Activated CD4-positive, alpha-beta T cell treated with anti-CD3 and anti-CD28 coated beads for 36 hours (primary cell): ENCODE results near the gene MSI2. TPM values are rescaled to one million over a fixed set of nuclear protein-coding genes. Genes with fewer than 3 reads are reported as not detected.

ENCODE experiments used
- ATAC-seq: fragments of 200-7000 bp; cut with Tn5 transposase; one replicate; pipeline ENCODE4 v1.10.0; 2021; ENCODE audit warnings: mild to moderate bottlenecking, moderate library complexity
- CTCF ChIA-PET: fragments of 350-600 bp; sonication (Branson Sonifier 250); formaldehyde crosslinking; loops from one replicate; lab custom pipeline; 2021; ENCODE audit warnings: antibody characterized with exemption; lab: Charles Lee
- POLR2A ChIA-PET: fragments of 350-600 bp; sonication (Branson Sonifier 250); formaldehyde crosslinking; loops from one replicate; lab custom pipeline; 2021; ENCODE audit warnings: antibody characterized with exemption, inconsistent platforms; lab: Charles Lee
- DNase-seq: peaks from one replicate; pipeline ENCODE4 v3.0.0-alpha.2; 2020
- H3K27ac Mint-ChIP-seq: one replicate; pipeline ENCODE4 v1.8.0; 2021; ENCODE audit warnings: mixed read lengths
- H3K27me3 Mint-ChIP-seq: one replicate; pipeline ENCODE4 v1.8.0; 2021; ENCODE audit warnings: mixed read lengths
- H3K36me3 Mint-ChIP-seq: one replicate; pipeline ENCODE4 v1.8.0; 2021; ENCODE audit warnings: low read depth, mixed read lengths
- H3K4me1 Mint-ChIP-seq: one replicate; pipeline ENCODE4 v1.8.0; 2021; ENCODE audit warnings: mixed read lengths
- H3K4me3 Mint-ChIP-seq: one replicate; pipeline ENCODE4 v1.8.0; 2021; ENCODE audit warnings: mild to moderate bottlenecking, moderate library complexity, mixed read lengths
- H3K9me3 Mint-ChIP-seq: one replicate; pipeline ENCODE4 v1.8.0; 2021; ENCODE audit warnings: low read depth, mixed read lengths
- intact Hi-C, 2 experiments: fragments of 100-400 bp; cut with DNase I in 1 of 2; cut with micrococcal nuclease in 1 of 2; formaldehyde crosslinking; loops; one replicate each; pipeline versions ENCODE4 v1.14.2 to v1.15.1; 2022 to 2024; cut with DNase I, micrococcal nuclease
- total RNA-seq, 2 experiments: library from RNA; stranded (reverse); gene quantifications; one replicate each; pipeline ENCODE4 v1.2.3, GENCODE V29; 2021

MSI2 gene
- total RNA-seq, 2 experiments from 2014 or later, result 55.3 to 57.2 TPM

DNA sequence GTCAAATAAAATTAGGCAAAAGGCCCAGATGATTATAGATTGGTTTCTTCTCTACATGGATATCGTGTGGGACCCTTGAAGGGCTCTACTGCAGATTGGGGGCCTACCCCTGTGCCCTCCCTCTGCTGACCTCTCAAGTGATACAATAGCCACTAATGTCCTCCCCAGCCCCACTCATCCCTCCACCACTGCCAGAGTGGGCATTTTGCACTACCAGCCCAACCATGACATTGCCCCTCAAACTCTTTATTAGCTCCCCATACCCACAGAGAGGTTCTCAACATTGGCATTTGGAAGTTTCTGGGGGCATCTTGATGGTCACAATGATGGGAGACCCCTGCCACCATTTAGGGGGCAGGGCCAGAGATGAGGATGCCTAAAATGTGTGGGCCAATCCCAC, 446.9 kb downstream of the MSI2 start:
- H3K27me3 Mint-ChIP-seq, result no peaks in the 10 kb centered on the region
- CTCF ChIA-PET, result interaction anchor here (0.7 kb wide), 2 partner anchors 20 to 28 kb away, joined by 3 read pairs; no protein-coding TSS in a partner anchor

DNA sequence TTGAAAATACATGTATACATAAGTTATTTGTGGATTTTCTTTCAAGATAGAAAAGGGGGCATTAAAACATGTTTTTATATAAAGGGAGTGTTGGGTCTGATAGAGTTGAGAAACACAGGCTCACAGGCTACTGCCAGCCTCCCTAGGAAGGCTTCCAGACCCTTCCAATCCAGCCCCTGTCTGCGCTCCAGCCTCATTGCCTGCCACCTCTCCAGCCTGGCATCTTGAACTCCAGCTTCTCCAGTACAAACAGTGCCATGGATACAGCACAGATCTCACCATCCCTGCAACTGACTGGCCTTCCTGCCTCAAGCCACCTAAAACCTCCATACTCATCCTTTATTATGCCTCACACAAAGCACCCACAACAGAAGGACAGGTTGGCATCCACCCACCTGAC, 448.1 kb downstream of the MSI2 start:
- ATAC-seq (no peak), DNase-seq (no peak)
- Mint-ChIP-seq H3K36me3 (no peaks in the 10 kb centered on the region), H3K9me3 (no peaks in the 10 kb centered on the region), H3K4me3 (no peak overlapping the region), H3K27ac (no peak overlapping the region), H3K27me3 (no peaks in the 10 kb centered on the region), H3K4me1 (no peaks in the 10 kb centered on the region)
- intact Hi-C loops, result no loop called here
- POLR2A ChIA-PET, result no interaction called here
- CTCF ChIA-PET, result interaction anchor here (0.6 kb wide), 1 partner anchor 624 kb away, joined by 3 read pairs; no protein-coding TSS in a partner anchor

More for the DNA sequence above, 446.9 kb downstream of the MSI2 start:
- no peak for ATAC-seq
- POLR2A ChIA-PET, result no interaction called here
- H3K36me3 Mint-ChIP-seq, result no peaks in the 10 kb centered on the region
- H3K27ac Mint-ChIP-seq, result no peak overlapping the region
- no peaks in the 10 kb centered on the region for H3K4me1 Mint-ChIP-seq
- no peaks in the 10 kb centered on the region for H3K9me3 Mint-ChIP-seq
- intact Hi-C loops, result no loop called here
- H3K4me3 Mint-ChIP-seq, result no peak overlapping the region
- no peak for DNase-seq

DNA sequence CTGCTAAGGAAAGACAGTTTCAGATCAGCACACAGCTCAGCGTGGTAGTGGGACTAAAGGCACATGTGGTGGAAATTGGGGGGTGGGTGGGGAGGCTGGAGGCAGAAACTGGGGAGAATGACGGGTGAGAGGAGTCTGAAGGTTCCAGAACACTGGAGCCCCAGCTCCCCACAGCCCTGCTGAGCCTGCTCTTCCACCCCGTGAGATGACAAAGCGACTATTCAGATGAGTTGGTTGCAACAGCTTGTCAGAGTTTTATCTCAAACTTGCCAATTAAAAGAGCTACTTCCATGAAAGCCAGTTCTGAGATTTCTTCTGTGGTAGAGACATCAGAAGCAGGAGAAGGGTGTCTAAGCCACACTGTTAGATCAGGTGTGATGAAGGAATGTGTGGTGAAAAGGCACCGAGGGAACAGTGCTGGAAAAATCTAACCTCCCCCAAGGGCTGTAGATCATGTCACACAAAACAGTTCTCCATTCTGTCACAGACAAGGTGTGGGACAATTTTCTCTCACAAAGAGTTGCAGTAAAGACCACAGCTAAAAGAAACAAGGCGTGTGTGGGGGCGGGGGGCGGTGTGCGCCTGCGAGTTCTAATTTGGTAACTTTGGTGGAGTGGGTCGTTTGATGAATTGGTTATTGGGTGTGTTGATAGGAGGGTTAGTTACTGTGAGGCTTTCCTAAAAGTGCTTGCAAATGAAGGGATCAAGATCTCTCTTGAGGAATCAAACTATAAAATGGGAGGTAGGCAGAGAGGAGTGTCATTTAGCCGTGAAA, 449.8 kb downstream of the MSI2 start:
- Mint-ChIP-seq H3K36me3 (no peaks in the 10 kb centered on the region), H3K27me3 (no peaks in the 10 kb centered on the region), H3K4me1 (no peaks in the 10 kb centered on the region), H3K9me3 (peaks cover 4% of the 10 kb centered on the region), H3K27ac (no peak overlapping the region), H3K4me3 (no peak overlapping the region)
- intact Hi-C loops, result no loop called here
- DNase-seq, result no peak
- ChIA-PET CTCF (interaction anchor here (0.6 to 1.4 kb wide), 3 partner anchors 11 to 103 kb away, joined by 3 to 5 read pairs (median 3); no protein-coding TSS in a partner anchor), POLR2A (no interaction called here)
- no peak for ATAC-seq

DNA sequence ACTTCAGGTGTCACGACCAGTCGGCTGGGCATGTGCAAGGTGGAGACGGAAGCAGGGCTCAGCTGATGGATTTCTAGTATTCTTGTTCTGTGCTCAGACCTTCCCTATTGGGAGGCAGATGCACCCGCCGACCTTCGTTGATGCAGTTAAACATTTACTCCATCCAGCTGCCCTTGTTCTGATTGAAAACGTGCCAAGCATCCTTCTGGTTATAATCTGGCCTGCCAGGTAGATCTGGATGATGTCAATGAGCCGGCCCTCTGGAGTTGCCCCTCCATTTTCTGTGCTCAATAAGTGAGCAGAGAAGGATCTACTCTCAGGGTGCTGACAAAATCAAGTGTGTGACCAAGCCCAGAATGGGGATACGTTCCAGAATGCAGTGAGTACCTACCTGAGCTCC, 450.4 kb downstream of the MSI2 start:
- CTCF ChIA-PET, result interaction anchor here (1.4 kb wide), 1 partner anchor 35 kb away, joined by 3 read pairs; no protein-coding TSS in a partner anchor
- Mint-ChIP-seq H3K27me3 (no peaks in the 10 kb centered on the region), H3K27ac (no peak overlapping the region), H3K9me3 (peaks cover 4% of the 10 kb centered on the region), H3K36me3 (no peaks in the 10 kb centered on the region), H3K4me3 (no peak overlapping the region), H3K4me1 (no peaks in the 10 kb centered on the region)
- POLR2A ChIA-PET, result no interaction called here
- ATAC-seq, result no peak
- intact Hi-C loops, result no loop called here
- DNase-seq, result no peak

DNA sequence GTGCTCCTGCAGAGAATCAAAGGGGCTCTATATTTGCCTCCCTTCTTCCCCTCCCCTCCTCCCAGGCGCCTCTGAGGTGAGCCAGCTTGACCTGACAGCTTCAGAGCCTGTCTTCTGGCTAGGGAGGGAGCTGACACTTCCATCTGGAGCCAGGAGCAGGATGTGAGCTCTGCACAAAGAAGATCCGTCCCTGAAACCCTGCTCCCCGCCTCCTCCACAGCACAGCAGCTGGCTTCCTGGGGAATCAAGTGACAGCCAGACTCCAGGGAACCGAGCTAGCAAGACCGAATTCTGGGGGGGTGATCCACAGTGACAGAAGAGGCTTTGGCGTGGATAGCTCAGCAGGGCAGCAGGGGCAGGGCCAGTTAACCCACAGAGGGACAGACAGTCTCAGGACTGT, 451.6 kb downstream of the MSI2 start:
- Mint-ChIP-seq H3K27me3 (no peaks in the 10 kb centered on the region), H3K4me1 (no peaks in the 10 kb centered on the region), H3K36me3 (no peaks in the 10 kb centered on the region), H3K4me3 (no peak overlapping the region), H3K9me3 (peaks cover 4% of the 10 kb centered on the region), H3K27ac (no peak overlapping the region)
- intact Hi-C loops, result no loop called here
- POLR2A ChIA-PET, result no interaction called here
- DNase-seq (no peak), ATAC-seq (no peak)
- CTCF ChIA-PET, result interaction anchor here (0.8 to 1.3 kb wide), 3 partner anchors 36 to 100 kb away, joined by 3 read pairs; no protein-coding TSS in a partner anchor

DNA sequence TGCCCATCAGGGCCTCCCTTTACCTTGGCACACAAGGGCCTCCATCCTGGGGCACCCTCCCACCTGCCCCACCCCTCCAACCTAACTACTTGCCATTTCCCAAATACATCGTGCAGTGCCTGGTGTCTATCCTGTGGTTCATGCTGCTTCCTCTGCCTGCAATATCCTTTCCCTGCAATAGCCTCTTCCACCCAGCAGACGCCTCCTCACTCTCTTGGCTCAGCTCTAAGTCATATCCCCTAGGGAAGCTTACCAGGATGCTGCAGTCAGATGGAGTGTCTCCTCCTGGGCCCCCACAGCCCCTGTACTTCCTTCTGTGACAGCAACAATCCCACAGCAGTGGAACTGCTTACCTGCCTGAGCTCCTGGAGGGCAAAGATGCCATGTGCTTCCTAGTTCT, 452.1 kb downstream of the MSI2 start:
- POLR2A ChIA-PET, result no interaction called here
- CTCF ChIA-PET, result interaction anchor here (0.8 to 1.3 kb wide), 3 partner anchors 37 to 101 kb away, joined by 3 read pairs; no protein-coding TSS in a partner anchor
- no peak for ATAC-seq

DNA sequence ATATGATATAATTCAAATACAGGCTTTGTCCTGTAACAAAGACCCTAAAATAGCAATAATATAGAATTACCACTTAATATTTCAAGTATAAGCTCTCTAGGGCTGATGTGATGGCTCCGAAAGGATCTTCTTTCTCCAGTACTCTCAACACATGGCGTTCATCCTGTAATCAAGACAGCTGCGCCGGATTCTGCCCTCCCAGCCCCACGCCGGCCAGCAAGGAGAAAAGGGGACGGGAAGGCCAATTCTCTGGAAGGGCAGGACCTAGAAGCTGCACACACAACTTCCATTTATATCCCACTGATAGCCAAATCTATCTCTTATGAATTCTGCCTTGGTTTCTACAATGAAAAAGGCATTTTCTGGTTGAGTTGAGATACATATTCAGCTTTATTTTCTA, 456.8 kb downstream of the MSI2 start:
- intact Hi-C loops, result no loop called here
- Mint-ChIP-seq H3K27ac (no peak overlapping the region), H3K27me3 (peaks cover 25% of the 10 kb centered on the region), H3K4me3 (no peak overlapping the region), H3K9me3 (peaks cover 4% of the 10 kb centered on the region), H3K36me3 (no peaks in the 10 kb centered on the region), H3K4me1 (no peaks in the 10 kb centered on the region)
- POLR2A ChIA-PET, result no interaction called here
- no peak for ATAC-seq
- CTCF ChIA-PET, result interaction anchor here (0.6 kb wide), 1 partner anchor 35 kb away, joined by 3 read pairs; no protein-coding TSS in a partner anchor
- no peak for DNase-seq

More for the DNA sequence above, 452.1 kb downstream of the MSI2 start:
- Mint-ChIP-seq H3K9me3 (peaks cover 4% of the 10 kb centered on the region), H3K4me1 (no peaks in the 10 kb centered on the region), H3K27ac (no peak overlapping the region), H3K36me3 (no peaks in the 10 kb centered on the region), H3K4me3 (no peak overlapping the region), H3K27me3 (peaks cover 2% of the 10 kb centered on the region)
- intact Hi-C loops, result no loop called here
- no peak for DNase-seq

DNA sequence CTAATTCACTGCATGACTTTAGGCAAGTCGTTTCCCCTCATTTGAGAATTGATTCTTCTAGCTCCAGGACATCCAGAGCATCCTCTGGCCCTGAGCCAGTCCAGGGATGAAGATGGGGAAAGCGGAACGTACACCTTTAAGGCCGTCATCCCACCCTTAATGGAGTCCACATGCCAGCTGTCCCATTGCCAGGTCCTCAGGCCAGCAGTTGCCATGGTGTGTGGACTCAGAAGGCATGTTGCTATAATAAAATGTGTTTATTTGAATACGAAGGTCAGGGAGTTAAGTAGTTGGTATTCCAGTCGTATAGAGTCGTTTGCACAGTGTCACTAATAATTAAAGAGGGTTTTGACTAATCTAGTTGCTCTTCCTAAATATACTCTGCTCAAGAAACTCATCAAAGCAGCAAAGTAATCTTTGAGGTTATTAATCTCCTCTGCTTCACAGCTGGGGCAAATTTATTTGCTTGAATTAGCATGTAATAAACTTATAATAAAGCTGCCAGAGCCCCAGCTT, 458.4 kb downstream of the MSI2 start:
- H3K9me3 Mint-ChIP-seq, result peaks cover 4% of the 10 kb centered on the region
- POLR2A ChIA-PET, result no interaction called here
- H3K27ac Mint-ChIP-seq, result no peak overlapping the region
- H3K27me3 Mint-ChIP-seq, result peaks cover 25% of the 10 kb centered on the region
- no peak overlapping the region for H3K4me3 Mint-ChIP-seq
- H3K36me3 Mint-ChIP-seq, result no peaks in the 10 kb centered on the region
- no peaks in the 10 kb centered on the region for H3K4me1 Mint-ChIP-seq
- intact Hi-C loops, result no loop called here
- no peak for DNase-seq
- CTCF ChIA-PET, result interaction anchor here (0.6 kb wide), 2 partner anchors 99 to 124 kb away, joined by 3 read pairs; no protein-coding TSS in a partner anchor
- ATAC-seq, result no peak

DNA sequence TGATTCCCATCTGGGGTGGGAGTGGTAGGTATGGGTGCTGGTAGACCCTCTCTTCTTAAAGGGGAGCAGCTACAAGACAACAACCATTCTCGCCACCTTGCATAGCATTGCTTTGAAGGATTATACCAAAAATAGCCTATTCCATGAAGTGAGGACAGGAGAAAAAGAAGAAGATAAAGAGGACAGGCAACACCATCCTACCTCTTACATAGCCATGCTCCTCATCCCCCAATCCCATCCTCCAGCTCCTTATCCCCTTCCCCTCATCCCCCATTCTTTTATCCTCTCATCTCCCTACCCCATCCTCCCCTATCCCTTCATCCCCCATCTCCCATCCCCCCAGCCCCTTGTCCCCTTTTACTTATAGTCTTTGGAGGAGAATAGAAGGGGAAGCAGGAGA, 459.7 kb downstream of the MSI2 start:
- H3K9me3 Mint-ChIP-seq, result no peaks in the 10 kb centered on the region
- no peak for ATAC-seq
- CTCF ChIA-PET, result interaction anchor here (1.1 to 1.7 kb wide), 4 partner anchors 32 to 68 kb away, joined by 3 to 5 read pairs (median 4); no protein-coding TSS in a partner anchor
- peaks cover 25% of the 10 kb centered on the region for H3K27me3 Mint-ChIP-seq
- no peaks in the 10 kb centered on the region for H3K4me1 Mint-ChIP-seq
- no peak overlapping the region for H3K4me3 Mint-ChIP-seq
- intact Hi-C loops, result no loop called here
- POLR2A ChIA-PET, result no interaction called here
- no peaks in the 10 kb centered on the region for H3K36me3 Mint-ChIP-seq
- no peak overlapping the region for H3K27ac Mint-ChIP-seq
- DNase-seq, result no peak

DNA sequence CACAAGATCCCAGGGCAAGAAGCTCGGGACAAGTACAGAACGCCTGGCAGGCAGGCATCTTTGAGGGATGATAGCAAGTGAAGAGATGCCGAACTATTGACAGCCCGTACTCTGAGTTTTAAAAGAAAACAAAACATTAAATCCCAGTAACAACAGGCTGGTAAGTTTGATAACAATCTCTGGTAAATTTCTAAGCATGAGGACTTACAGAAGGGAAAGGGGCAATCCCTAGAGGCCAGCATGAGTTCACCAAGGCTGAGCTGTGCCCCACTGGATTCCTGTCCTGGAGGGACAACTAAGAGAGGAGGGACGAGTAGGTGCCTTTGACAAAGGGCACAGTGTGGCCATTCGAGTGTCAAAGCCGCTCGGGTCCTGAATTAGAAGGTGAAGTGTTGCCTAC, 462.6 kb downstream of the MSI2 start:
- POLR2A ChIA-PET, result no interaction called here
- Mint-ChIP-seq H3K4me1 (no peaks in the 10 kb centered on the region), H3K9me3 (no peaks in the 10 kb centered on the region), H3K27ac (no peak overlapping the region), H3K27me3 (peaks cover 19% of the 10 kb centered on the region), H3K36me3 (no peaks in the 10 kb centered on the region), H3K4me3 (no peak overlapping the region)
- ATAC-seq, result no peak
- CTCF ChIA-PET, result interaction anchor here (1.0 kb wide), 1 partner anchor 12 kb away, joined by 4 read pairs; no protein-coding TSS in a partner anchor
- DNase-seq, result no peak
- intact Hi-C loops, result no loop called here

DNA sequence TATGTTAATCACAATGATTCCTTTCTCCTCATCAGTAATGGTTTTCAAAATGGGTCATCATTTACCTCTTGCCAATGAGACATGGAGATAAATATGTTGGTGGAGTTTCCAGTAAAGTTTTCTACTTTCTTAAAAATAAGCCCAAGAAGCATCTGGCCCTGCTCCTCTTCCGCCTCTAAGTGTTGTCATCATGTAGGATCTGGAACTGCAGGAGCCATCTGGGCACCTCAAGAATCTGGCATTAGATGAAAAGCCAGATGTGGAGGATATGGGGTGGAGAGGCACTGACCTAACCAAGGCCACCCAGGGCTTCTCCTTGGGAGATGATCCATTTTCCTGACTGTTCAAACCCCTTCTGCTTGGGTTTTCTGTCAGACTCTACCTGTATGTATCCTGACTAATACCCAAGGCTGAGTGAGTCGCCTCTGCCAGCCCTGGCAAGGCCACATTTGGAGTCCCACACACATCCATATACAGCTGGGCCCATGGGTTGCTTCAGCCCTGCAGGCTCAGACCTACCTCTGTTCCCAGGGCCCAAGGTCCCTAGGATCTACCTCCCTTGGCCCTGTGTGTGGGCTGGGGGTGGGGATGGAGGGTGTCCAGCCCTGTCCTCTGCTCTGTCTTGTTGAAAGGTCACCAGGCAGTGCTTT, 464.2 kb downstream of the MSI2 start:
- ChIA-PET CTCF (interaction anchor here (1.5 to 1.6 kb wide), 2 partner anchors 27 to 48 kb away, joined by 4 to 5 read pairs; no protein-coding TSS in a partner anchor), POLR2A (no interaction called here)
- no peak overlapping the region for H3K4me3 Mint-ChIP-seq
- intact Hi-C loops, result no loop called here
- no peak for DNase-seq
- H3K27me3 Mint-ChIP-seq, result peaks cover 14% of the 10 kb centered on the region
- no peak for ATAC-seq
- H3K27ac Mint-ChIP-seq, result no peak overlapping the region
- H3K4me1 Mint-ChIP-seq, result no peaks in the 10 kb centered on the region
- no peaks in the 10 kb centered on the region for H3K36me3 Mint-ChIP-seq
- H3K9me3 Mint-ChIP-seq, result no peaks in the 10 kb centered on the region
